GM18498 (cell line): Measurements from ENCODE around the gene CIAO2A.
A peak's percentile ranks its signal among the peaks of the same experiment; 100 is the strongest.
"Not testable (repeated sequence)": the region's sequence is repeated elsewhere in the genome, so short reads cannot be mapped to it uniquely, and the experiment has no call there.

ENCODE experiments used
- ATAC-seq: cut with Tn5 transposase; IDR thresholded peaks from one replicate; pipeline ENCODE4 v1.9.1; 2021; ENCODE audit warnings: mild to moderate bottlenecking, moderate library complexity; ENCODE audit not compliant: unreplicated experiment

CIAO2A gene, protein sequence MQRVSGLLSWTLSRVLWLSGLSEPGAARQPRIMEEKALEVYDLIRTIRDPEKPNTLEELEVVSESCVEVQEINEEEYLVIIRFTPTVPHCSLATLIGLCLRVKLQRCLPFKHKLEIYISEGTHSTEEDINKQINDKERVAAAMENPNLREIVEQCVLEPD

DNA sequence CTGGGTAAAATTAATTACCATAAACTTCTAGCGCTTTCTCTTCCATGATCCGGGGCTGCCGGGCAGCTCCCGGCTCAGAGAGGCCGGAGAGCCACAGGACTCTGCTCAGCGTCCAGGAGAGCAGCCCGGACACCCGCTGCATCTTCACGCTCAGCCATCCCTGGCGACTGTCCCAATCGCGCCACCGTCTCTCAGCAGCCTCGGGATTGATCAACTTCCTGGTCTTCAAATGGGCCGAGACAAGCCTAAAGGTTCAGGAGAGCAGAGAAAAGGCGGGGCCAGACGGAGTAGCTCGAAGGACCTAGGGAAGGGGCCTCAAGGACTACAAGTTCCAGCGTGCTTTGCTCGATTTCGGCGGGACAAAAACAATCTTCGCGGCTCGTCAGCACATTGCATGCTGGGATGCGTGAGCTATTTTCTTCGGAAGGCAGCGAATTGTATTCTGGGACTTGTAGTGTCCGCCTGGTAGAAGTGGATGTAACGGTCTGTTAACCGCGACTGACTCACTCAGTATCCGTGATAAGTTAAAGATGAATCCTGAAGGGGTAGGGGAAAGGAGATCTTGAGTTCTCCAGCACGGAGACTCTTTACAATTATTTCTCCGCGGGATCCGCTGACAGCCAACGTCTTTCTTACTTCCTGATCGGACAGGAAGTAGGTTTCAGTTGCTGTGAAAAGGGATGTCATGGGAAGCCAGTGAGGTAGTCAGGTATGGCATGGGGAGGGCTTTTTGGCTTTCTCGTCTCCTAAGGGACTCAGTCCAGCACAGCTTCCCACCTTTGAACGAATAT lies at the start of gene CIAO2A:
TSS of gene CIAO2A (minus strand) at position 212 of the 791 bp plus-strand sequence. CDS start at position 142, 70 bp downstream.
- peak; percentile 65 for ATAC-seq

DNA sequence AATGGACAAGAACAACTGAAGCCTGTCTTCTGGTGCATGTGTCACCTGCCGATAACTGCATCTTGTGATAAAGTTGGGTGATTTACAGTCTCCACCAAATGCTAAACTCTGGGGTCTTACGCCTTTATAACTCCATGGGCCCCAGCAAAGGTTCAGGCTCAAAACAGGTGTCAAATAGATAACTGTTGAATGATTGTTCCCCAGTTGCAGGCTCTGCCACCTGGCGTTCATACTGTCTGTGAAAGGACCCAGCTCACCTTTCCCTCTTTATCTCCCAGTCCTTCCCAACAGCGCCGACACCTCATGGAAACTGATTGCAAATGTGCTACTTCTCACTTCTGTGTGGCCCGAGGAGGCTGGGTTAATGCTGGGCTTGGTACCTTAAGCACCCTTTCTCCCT lies 49.6 kb upstream of the CIAO2A start:
- ATAC-seq = no peak

- no peak for ATAC-seq
Observed at GRCh38 chr15:64141798-64142512, 48.3 kb upstream of the CIAO2A start.

DNA sequence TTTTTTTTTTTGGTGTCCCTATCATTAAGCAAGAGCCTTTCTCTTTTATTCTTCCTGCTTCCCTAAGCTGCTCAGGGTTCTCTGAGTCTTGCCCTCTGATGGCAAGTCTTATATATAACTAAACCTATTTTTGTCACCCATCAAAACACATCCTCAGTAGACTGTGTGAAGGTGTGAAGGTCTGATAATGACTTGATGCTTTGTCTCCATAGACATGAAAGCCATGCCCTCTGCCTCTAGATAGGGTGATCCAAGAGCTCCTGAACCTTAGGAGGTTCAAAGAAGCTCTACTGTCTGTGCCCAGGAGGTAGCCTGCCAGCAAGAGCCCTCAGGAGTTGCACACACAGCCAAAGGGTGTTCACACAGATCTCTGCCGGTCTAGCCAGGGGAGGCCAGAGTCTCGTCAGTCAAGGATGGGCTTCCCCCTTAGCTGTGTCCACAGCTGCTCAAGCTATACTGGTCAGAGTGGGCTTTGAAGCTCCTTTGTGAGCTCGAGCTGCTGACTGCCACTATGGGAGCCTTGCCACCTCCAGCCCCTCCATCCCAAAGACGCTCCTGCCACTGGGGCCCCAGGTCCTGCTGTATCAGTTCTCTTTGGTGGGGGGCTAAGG lies 44.8 kb upstream of the CIAO2A start:
- ATAC-seq = no peak

GRCh38 chr15:64137226-64137833 lies 43.7 kb upstream of the CIAO2A start:
- no peak for ATAC-seq

DNA sequence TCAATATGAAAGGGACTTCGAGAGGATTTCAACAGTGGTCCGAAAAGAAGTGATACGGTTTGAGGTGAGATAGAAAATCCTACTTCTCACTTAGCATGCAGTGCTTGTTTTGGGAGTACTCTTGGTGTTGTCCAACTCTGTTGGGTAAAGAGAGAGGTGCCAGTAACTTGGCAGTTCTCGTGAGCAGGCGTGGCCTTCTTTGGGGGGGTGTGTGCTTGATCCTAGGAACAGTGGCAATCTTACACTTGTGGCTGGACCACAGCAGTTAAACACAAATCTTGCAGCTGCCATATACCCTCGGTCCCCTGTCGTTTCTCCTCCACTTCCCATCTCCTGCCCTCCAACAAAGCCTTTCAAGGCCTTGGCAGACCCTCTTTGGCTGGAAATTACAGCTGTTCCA lies 42.7 kb upstream of the CIAO2A start:
- no peak for ATAC-seq

DNA sequence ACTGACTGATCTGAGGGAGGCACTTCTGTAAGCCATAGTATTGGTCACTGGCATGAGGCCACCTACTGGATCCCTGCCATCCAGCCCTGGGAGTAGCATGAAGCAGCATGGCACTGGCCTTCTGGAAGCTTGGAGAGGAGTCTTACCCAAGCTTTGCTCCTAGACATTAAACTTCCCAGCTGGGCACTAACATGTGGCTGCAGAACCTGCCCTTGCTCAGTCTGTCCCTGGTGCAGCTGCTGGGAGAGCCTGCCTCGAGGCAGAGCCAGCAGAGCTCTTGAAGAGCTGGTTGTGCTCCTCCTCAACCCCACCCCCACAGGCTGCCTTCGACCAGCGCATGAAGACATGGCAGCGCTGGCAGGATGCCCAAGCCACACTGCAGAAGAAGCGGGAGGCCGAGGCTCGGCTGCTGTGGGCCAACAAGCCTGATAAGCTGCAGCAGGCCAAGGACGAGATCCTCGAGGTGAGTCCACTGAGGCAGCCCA lies 40.7 kb upstream of the CIAO2A start:
- ATAC-seq = no peak

DNA sequence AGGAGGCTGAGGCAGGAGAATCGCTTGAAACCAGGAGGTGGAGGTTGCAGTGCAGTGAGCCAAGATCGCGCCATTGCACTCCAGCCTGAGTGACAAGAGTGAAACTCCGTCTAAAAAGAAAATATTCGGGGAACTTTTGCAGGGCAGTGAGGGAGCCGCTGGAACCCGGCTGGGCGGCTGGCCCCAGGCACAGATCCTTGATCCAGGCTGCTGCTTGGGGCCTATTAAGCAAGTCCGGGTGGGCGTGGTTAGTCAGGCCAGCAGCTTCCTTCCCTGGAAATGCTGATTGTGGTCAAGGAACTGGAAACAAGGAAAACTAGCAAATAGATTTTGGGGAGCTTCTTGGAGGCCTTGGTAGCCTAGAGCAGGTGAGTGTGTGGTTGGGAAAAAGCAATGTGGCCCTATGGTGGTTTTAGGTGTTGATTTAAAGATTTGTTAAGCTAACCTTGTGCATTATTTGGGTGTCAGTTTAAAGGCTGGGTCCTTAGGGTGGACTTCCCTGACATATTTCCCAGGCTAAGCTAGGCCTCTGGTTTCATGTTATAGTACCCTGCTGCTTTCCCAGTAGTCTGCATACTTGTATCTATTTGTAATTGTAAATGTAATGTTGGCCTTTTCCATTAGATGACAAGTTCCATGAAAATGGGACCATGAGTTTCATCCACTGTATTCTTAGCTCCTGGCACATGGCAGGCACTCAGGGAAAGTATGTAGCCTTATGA lies 40.1 kb upstream of the CIAO2A start:
- ATAC-seq = no peak

- ATAC-seq = no peak
Observed at GRCh38 chr15:64132217-64132616, 38.6 kb upstream of the CIAO2A start.

- ATAC-seq = no peak
Observed at GRCh38 chr15:64131547-64131946, 37.9 kb upstream of the CIAO2A start.

DNA sequence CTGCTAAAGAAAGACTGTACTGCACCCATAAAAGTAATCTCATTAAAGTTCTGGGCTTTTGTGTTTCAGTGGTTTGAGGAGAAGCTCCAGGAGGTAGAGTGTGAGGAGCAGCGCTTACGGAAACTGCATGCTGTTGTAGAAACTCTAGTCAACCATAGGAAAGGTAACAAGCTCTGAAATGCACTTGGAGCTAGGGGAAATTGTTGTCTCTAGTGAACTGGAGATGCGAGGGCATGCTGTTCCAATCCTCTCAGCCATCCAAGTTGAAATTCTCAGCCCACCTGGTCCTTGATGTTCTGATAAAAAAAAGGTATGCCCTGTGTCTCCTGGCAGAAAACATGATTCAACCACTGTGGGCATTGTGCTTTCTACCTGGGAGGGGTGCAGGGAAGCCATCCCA lies 36.5 kb upstream of the CIAO2A start:
- no peak for ATAC-seq

- no peak for ATAC-seq
Observed at GRCh38 chr15:64127521-64128270, 34.1 kb upstream of the CIAO2A start.

DNA sequence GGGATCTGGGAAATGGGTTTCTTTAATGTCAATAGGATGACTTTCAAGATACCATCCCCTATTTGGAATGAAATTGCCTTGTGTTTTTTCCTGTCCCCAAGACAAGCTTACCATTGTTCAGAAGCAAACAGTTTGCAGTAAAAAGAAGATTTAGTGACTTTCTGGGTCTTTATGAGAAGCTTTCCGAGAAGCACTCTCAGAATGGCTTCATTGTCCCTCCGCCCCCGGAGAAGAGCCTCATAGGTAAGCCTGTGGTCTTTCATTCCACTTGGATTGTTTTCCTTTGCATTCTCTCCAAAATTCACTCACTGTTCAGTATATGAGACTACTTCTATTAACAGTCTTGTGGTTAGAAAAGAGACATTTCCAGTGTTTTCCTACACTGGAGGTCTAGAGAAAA lies 32.3 kb upstream of the CIAO2A start:
- ATAC-seq = no peak

- ATAC-seq = no peak
Observed at GRCh38 chr15:64122936-64123351, 29.3 kb upstream of the CIAO2A start.

GRCh38 chr15:64122444-64122843 lies 28.8 kb upstream of the CIAO2A start:
- no peak for ATAC-seq

DNA sequence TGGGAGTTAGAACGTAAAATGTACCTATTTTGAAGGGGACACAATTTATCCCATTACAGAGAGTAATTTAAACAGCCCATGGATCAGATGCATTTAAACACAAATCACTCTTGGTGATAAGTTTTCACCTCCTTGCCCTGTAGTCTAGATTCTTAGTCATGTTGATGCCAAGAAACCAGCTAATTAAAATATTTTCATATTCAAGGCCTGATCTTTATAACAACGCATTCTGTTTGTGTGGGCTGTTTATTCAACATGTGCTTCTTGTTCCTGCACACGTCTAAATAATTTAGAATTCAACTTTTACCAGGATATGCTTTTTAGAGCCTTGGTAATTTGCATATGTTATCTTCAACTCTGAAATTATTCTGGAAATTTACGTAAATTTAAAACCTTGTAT lies 28.0 kb upstream of the CIAO2A start:
- no peak for ATAC-seq

GRCh38 chr15:64120322-64120721 lies 26.7 kb upstream of the CIAO2A start:
- not testable (repeated sequence) for ATAC-seq

DNA sequence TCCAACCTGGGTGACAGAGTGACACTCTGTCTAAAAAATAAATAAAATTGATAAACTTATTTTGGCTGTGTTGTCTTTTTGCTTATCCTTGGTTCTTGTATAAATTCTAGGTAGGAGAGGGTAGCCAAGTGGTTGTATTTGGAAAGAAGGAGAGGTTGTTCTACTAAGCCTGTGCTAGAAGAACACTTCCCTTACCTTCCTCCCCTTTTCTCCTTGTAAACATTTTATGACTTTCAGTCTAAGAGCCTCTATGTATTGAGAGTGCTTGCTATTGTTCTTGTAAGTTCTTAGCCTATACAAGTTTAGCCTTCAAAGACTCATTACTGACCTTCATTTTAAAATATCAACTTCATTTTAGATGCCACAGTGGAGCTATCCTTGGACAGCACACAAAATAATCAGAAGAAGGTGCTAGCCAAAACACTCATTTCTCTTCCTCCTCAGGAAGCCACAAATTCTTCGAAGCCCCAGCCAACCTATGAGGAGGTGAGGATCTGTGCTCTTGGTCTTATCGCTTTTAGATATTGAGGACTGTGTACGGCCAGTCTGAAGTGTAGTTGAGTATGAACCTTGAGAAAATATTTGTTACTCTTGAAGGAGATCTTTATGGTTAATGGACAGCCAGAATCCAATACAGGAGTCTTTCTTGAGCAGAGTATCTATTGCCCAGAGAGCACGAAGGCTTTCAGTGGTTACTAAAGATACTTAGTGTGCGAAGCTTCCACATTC lies 24.3 kb upstream of the CIAO2A start:
- no peak for ATAC-seq

DNA sequence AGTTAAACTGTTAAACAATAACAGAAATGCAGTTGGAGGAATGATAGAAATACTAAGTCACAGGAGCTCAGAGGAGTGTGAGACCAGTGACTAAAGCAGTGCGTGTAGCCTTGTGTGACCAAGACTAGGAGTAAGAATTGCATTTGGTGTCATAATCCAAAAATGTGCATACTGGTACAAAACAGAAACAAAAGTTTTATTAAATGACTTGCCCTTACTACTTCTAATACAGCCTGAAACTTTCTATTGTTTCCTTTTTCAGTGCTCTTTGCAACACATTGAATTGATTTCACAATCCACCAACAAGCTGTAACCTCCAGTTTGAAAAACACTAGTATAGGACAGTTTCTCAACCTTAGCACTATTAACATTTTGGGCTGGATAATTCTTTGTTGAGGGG lies 19.3 kb upstream of the CIAO2A start:
- no peak for ATAC-seq
